ENCODE measurements around the gene ARHGEF19.

Gene ARHGEF19

GRCh38 chr1:16148329-16149092 lies 63.9 kb downstream of the ARHGEF19 start:
- no peak for DNase-seq

Measured in inflammatory macrophage (primary cell).